ENCODE results near the gene KLK11. TPM values are rescaled to one million over a fixed set of nuclear protein-coding genes. Genes with fewer than 3 reads are reported as not detected.

The KLK11 gene
- polyA plus RNA-seq, 1 experiment: not detected

DNA sequence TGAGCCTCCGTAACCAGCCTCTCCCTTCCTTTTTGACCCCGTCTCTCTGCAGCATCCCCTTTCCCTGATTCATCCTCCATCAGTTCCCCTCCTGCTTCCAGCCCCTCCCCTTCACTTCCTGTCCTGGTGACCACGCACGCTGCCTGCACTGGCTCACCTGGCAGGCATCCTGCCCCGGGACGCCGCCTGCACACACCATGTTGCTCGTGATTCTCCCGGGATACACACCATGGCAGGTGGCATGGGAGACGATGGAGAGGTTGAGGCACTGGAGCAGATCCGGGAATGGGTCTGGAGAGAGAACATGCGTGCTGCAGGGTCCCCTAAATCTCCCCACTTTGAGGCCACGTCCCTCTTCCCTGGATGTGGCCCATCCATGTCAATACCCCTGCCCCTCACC is 4.2 kb upstream of the KLK11 start:
- ChIA-PET POLR2A (no interaction called here), CTCF (no interaction called here)
- TF ChIP-seq, protein P1, sequence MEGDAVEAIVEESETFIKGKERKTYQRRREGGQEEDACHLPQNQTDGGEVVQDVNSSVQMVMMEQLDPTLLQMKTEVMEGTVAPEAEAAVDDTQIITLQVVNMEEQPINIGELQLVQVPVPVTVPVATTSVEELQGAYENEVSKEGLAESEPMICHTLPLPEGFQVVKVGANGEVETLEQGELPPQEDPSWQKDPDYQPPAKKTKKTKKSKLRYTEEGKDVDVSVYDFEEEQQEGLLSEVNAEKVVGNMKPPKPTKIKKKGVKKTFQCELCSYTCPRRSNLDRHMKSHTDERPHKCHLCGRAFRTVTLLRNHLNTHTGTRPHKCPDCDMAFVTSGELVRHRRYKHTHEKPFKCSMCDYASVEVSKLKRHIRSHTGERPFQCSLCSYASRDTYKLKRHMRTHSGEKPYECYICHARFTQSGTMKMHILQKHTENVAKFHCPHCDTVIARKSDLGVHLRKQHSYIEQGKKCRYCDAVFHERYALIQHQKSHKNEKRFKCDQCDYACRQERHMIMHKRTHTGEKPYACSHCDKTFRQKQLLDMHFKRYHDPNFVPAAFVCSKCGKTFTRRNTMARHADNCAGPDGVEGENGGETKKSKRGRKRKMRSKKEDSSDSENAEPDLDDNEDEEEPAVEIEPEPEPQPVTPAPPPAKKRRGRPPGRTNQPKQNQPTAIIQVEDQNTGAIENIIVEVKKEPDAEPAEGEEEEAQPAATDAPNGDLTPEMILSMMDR (IDR thresholded peaks at IDR 0.05; ENCODE audit: insufficient read depth, low read depth, low read length): no peak
- Histone ChIP-seq H3K4me3 (ENCODE audit: low read depth, low read length) (no peak overlapping the region), H3K27me3 (ENCODE audit: control insufficient read depth, insufficient read depth, low read length) (no peaks in the 10 kb centered on the region), H3K36me3 (ENCODE audit: control insufficient read depth, insufficient read depth, low read length) (no peaks in the 10 kb centered on the region)
- no peak for DNase-seq (ENCODE audit: low read depth)

DNA sequence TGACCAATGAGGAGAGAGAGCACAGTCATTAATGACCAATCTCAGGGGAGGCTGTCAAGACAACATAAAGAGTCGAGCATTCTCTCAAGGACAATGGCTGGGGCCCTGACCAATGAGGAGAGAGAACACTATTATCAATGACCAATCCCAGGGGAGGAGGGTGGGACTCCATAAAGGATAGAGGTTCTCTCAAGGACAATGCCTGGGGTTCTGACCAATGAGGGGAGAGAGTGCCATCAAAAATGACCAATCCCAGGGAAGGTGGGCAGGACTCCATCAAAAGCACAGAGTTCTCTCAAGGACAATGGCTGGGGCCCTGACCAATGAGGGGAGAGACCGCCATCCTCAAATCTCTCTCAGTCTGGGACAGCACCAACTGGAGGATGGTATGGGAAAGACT is 3.3 kb upstream of the KLK11 start:
- POLR2A ChIA-PET: no interaction called here
- H3K36me3 ChIP-seq (ENCODE audit: control insufficient read depth, insufficient read depth, low read length): no peaks in the 10 kb centered on the region
- H3K27me3 ChIP-seq (ENCODE audit: control insufficient read depth, insufficient read depth, low read length): no peaks in the 10 kb centered on the region
- no peak overlapping the region for H3K4me3 ChIP-seq (ENCODE audit: low read depth, low read length)
- CTCF ChIA-PET: no interaction called here
- TF ChIP-seq, protein P1 (IDR thresholded peaks at IDR 0.05; ENCODE audit: insufficient read depth, low read depth, low read length): no peak
- no peak for DNase-seq (ENCODE audit: low read depth)

DNA sequence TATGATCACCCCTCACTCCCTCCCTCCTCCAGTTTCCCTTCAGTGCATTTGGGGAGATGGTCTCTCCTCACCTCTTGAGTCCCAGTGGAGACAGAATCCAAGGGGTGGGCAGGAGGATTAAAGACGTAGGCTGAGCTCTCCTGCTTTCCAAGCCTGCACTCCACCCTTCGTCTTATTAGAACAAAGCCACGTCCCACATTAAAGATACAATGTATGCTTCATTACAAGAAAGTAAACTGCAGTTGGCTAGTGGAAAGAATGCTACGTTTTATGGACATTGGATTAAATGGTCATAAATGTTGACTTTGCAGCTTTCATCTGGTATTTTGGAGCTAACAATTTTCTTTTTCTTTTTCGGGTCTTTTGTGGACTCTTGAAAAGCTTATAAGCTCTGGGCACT is 1.5 kb upstream of the KLK11 start:
- no peak for DNase-seq (ENCODE audit: low read depth)
- no peaks in the 10 kb centered on the region for H3K27me3 ChIP-seq (ENCODE audit: control insufficient read depth, insufficient read depth, low read length)
- no peaks in the 10 kb centered on the region for H3K36me3 ChIP-seq (ENCODE audit: control insufficient read depth, insufficient read depth, low read length)
- ChIA-PET POLR2A (no interaction called here), CTCF (no interaction called here)
- TF ChIP-seq, protein P1 (IDR thresholded peaks at IDR 0.05; ENCODE audit: insufficient read depth, low read depth, low read length): no peak
- no peak overlapping the region for H3K4me3 ChIP-seq (ENCODE audit: low read depth, low read length)

DNA sequence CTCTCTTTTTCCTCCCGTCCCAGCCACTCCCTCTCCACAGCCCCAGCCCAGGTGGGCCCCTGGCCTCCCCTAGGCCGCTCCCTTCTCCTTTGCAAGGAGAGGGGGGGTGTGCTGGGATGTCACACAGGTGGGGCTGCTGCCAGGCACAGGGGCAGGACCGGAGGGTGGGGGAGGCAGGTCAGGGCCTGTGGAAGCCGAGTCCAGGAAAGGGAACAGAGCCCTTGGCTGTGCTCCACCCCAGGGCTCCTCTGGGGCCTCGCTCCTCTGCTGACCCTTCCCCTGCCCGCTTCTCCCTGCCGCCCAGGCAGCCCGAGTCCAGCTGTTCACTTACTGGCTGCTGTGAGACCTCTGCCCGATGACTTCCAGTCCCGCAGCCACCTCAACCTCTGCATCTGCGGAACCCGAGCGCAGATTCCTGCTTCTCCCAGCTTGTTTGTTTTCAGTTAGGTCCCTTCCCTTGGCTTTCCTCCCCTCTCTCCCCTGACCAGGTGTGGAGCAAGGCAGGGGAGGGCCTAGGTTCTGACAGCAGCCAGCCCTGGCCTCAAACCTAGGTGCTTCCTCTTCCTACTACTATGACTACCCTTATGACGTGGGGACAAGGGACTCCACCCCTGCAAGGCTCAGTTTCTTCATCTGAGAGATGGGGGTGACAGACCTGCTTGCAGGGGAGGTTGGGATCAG is 850 bp upstream of the KLK11 start:
- ChIA-PET POLR2A (no interaction called here), CTCF (no interaction called here)
- no peak for DNase-seq (ENCODE audit: low read depth)
- H3K4me3 ChIP-seq (ENCODE audit: low read depth, low read length): no peak overlapping the region
- H3K27me3 ChIP-seq (ENCODE audit: control insufficient read depth, insufficient read depth, low read length): no peaks in the 10 kb centered on the region
- TF ChIP-seq, protein P1 (IDR thresholded peaks at IDR 0.05; ENCODE audit: insufficient read depth, low read depth, low read length): no peak
- no peaks in the 10 kb centered on the region for H3K36me3 ChIP-seq (ENCODE audit: control insufficient read depth, insufficient read depth, low read length)

DNA sequence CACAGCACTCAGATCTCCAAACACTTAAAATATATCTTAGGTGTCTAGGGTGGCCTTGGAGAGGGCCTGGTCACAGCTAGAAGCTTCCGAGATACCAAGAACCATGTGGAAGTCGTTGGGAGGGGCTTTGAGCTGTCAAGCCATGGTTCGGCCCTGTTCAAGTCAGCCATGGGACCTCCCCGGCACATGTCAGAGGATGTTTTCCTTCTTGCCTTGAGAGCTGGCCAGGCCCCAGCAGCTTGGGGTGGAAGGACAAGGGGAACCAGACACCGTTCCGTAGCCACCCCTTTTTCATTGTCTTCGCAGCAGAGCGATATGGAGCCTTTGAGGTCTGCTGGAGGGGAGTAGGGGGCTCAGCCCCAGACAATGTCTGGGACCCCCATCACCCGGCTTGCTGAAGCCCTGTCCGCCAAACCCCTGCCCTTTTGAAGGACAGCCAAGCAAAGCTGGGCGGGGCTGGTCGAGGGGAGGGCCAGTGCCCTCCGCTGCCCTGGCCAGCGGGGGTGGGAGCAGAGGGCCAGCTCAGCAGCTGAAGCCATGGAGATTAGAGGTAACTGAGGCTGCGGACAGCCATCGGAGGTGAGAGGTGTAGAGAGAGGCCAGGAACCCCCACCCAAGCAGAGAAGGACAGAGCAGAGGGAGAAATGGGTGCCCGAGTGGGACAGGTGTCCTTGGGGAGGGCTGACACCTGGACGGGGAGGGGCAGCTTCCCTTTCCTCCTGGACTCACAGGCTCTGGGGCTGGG is 435 bp downstream of the KLK11 start:
- TF ChIP-seq, protein P1 (IDR thresholded peaks at IDR 0.05; ENCODE audit: insufficient read depth, low read depth, low read length): no peak
- CTCF ChIA-PET: no interaction called here
- POLR2A ChIA-PET: no interaction called here
- DNase-seq (ENCODE audit: low read depth): no peak
- Histone ChIP-seq H3K27me3 (ENCODE audit: control insufficient read depth, insufficient read depth, low read length) (no peaks in the 10 kb centered on the region), H3K36me3 (ENCODE audit: control insufficient read depth, insufficient read depth, low read length) (no peaks in the 10 kb centered on the region), H3K4me3 (ENCODE audit: low read depth, low read length) (no peak overlapping the region)

All from BJ (cell line).